GM23338 (cell line): ENCODE measurements around the gene LRRFIP1. TPM values are rescaled to one million over a fixed set of nuclear protein-coding genes. Genes with fewer than 3 reads are reported as not detected.

Experiments
- ATAC-seq: fragments of 200-7000 bp; cut with Tn5 transposase; 3 replicates; pipeline ENCODE4 v1.9.1; 2020
- DNase-seq: peaks from one replicate; pipeline ENCODE4 v3.0.0-alpha.2; 2015; ENCODE audit warnings: low spot score
- H2AFZ ChIP-seq: fragments of 200-600 bp; sonication (generic); 2 replicates; pipeline ENCODE4 v1.8.0; 2016; ENCODE audit warnings: antibody characterized with exemption, mild to moderate bottlenecking, moderate library complexity
- H3F3A ChIP-seq: fragments of 200-600 bp; sonication (generic); replicated peaks from 2 replicates; pipeline ENCODE4 v1.8.0; 2017; ENCODE audit warnings: antibody characterized with exemption, mixed run types, low read depth
- H3K27ac ChIP-seq: fragments of 200-600 bp; sonication (generic); 2 replicates; pipeline ENCODE4 v1.6.1; 2016; ENCODE audit warnings: low read depth
- H3K27me3 ChIP-seq: fragments of 200-600 bp; sonication (generic); 2 replicates; pipeline ENCODE4 v1.8.0; 2016; ENCODE audit warnings: mild to moderate bottlenecking, mixed run types, moderate library complexity; ENCODE audit not compliant: insufficient read depth
- H3K36me3 ChIP-seq: fragments of 200-600 bp; sonication (generic); 2 replicates; pipeline ENCODE4 v1.8.0; 2016; ENCODE audit warnings: mild to moderate bottlenecking; ENCODE audit not compliant: insufficient read depth
- H3K4me1 ChIP-seq: fragments of 200-600 bp; sonication (generic); 2 replicates; pipeline ENCODE4 v1.8.0; 2016; ENCODE audit warnings: mild to moderate bottlenecking, moderate library complexity; ENCODE audit not compliant: insufficient read depth
- H3K4me2 ChIP-seq: fragments of 200-600 bp; sonication (generic); 2 replicates; pipeline ENCODE4 v1.7.1; 2017; ENCODE audit warnings: mixed run types
- H3K4me3 ChIP-seq: fragments of 200-600 bp; sonication (generic); 2 replicates; pipeline ENCODE4 v1.6.1; 2016; ENCODE audit warnings: mixed run types
- H3K79me2 ChIP-seq: fragments of 200-600 bp; sonication (generic); replicated peaks from 2 replicates; pipeline ENCODE4 v1.8.0; 2017; ENCODE audit warnings: mild to moderate bottlenecking; ENCODE audit not compliant: insufficient read depth
- H3K9me2 ChIP-seq: fragments of 200-600 bp; sonication (generic); 2 replicates; pipeline ENCODE4 v1.8.0; 2017; ENCODE audit not compliant: insufficient read depth
- H4K20me1 ChIP-seq: fragments of 200-600 bp; sonication (generic); replicated peaks from 2 replicates; pipeline ENCODE4 v1.8.0; 2017; ENCODE audit warnings: mild to moderate bottlenecking; ENCODE audit not compliant: insufficient read depth
- H3K27ac Mint-ChIP-seq: 2 replicates; pipeline ENCODE4 v1.8.0; 2020; ENCODE audit warnings: inconsistent platforms, mild to moderate bottlenecking, moderate library complexity, mixed read lengths
- H3K27me3 Mint-ChIP-seq: 3 replicates; pipeline ENCODE4 v1.8.0; 2022; ENCODE audit warnings: low read depth, mild to moderate bottlenecking, moderate library complexity, mixed read lengths, inconsistent platforms; ENCODE audit not compliant: insufficient read depth, poor library complexity
- H3K36me3 Mint-ChIP-seq: 3 replicates; pipeline ENCODE4 v1.8.0; 2021; ENCODE audit warnings: low read depth, mild to moderate bottlenecking, inconsistent platforms, moderate library complexity, mixed read lengths
- H3K4me1 Mint-ChIP-seq: 3 replicates; pipeline ENCODE4 v1.8.0; 2020; ENCODE audit warnings: mild to moderate bottlenecking, inconsistent platforms, mixed read lengths
- H3K4me3 Mint-ChIP-seq: 3 replicates; pipeline ENCODE4 v1.8.0; 2021; ENCODE audit warnings: moderate library complexity, mild to moderate bottlenecking, inconsistent platforms, mixed read lengths
- H3K9me3 Mint-ChIP-seq: 3 replicates; pipeline ENCODE4 v1.8.0; 2020; ENCODE audit warnings: moderate library complexity, mild to moderate bottlenecking, inconsistent platforms, mixed read lengths
- CREB1 ChIP-seq: fragments of 250-450 bp; sonication (Bioruptor Pico); IDR thresholded peaks from 2 replicates; pipeline ENCODE4 v1.5.0; 2020; ENCODE audit warnings: low read depth, mild to moderate bottlenecking, moderate library complexity
- CTCF ChIP-seq, 2 experiments: fragments of 200-600 bp in 1 of 2; sonication (generic) in 1 of 2; conservative IDR thresholded peaks; 2 replicates each; pipeline versions ENCODE4 v1.5.1 to v1.6.1; 2016 to 2017; ENCODE audit warnings: antibody characterized with exemption in 2 of 2, low read depth in 2 of 2, mild to moderate bottlenecking in 2 of 2, moderate library complexity in 1 of 2
- ETS1 ChIP-seq: IDR thresholded peaks from 2 replicates; pipeline ENCODE4 v1.6.1; 2016; ENCODE audit warnings: antibody characterized with exemption
- EZH2 ChIP-seq: fragments of 200-600 bp; sonication (generic); IDR thresholded peaks from one replicate; pipeline ENCODE4 v1.8.0; 2017; ENCODE audit warnings: antibody characterized with exemption, mild to moderate bottlenecking, low read depth; ENCODE audit not compliant: unreplicated experiment
- EZH2phosphoT487 ChIP-seq: fragments of 200-600 bp; sonication (generic); IDR thresholded peaks from one replicate; pipeline ENCODE4 v1.8.1; 2018; ENCODE audit warnings: antibody characterized with exemption; ENCODE audit not compliant: unreplicated experiment
- JUNB ChIP-seq: IDR thresholded peaks from one replicate; pipeline ENCODE4 v1.6.1; 2016; ENCODE audit warnings: antibody characterized with exemption; ENCODE audit not compliant: unreplicated experiment
- NANOG ChIP-seq: IDR thresholded peaks from 2 replicates; pipeline ENCODE4 v1.6.1; 2016; ENCODE audit warnings: antibody characterized with exemption, borderline replicate concordance
- POLR2AphosphoS5 ChIP-seq: IDR thresholded peaks from 2 replicates; pipeline ENCODE4 v1.6.1; 2016; ENCODE audit warnings: antibody characterized with exemption, low read depth
- STAT1 ChIP-seq: IDR thresholded peaks from one replicate; pipeline ENCODE4 v1.6.1; 2016; ENCODE audit warnings: antibody characterized with exemption; ENCODE audit not compliant: unreplicated experiment
- ZNF114 ChIP-seq: fragments of 250-450 bp; sonication (Bioruptor Pico); IDR thresholded peaks from 2 replicates; pipeline ENCODE4 v1.5.0; 2020; ENCODE audit warnings: mild to moderate bottlenecking, moderate library complexity
- ZNF331 ChIP-seq: fragments of 250-450 bp; sonication (Bioruptor Pico); IDR thresholded peaks from 2 replicates; pipeline ENCODE4 v1.5.0; 2020; ENCODE audit warnings: low read depth, mild to moderate bottlenecking, moderate library complexity
- ZNF462 ChIP-seq: fragments of 250-450 bp; sonication (Bioruptor Pico); IDR thresholded peaks from 2 replicates; pipeline ENCODE4 v1.5.0; 2020; ENCODE audit warnings: mild to moderate bottlenecking, moderate library complexity
- polyA plus RNA-seq: library from polyadenylated mRNA; unstranded; fragments of >200 nt; fragmentation: Nextera tagmentation; extraction: Ambion mirVana; gene quantifications from 2 replicates; pipeline ENCODE4 v1.2.1, GENCODE V29; 2016
- total RNA-seq: library from RNA; depleted of rRNA; stranded (reverse); fragments of >200 nt; shearing (Covaris generic); gene quantifications from 2 replicates; pipeline ENCODE4 v1.2.3, GENCODE V29; 2014

LRRFIP1 gene
- total and polyA plus RNA-seq, 2 experiments from 2014 or later: 59.6 to 178 TPM

GRCh38 chr2:237643582-237644380, 16.4 kb downstream of the LRRFIP1 start:
- H3K4me3 Mint-ChIP-seq: no peak overlapping the region
- Histone ChIP-seq H3K27me3 (peaks cover 9% of the 10 kb centered on the region), H3F3A (no peaks in the 10 kb centered on the region), H3K4me1 (no peaks in the 10 kb centered on the region), H3K4me3 (no peak overlapping the region), H4K20me1 (peaks cover under 1% of the 10 kb centered on the region; the same call in 1 of the 2 replicates), H2AFZ (no peak overlapping the region), H3K36me3 (0 out of 2 replicates have a peak, but pooled peaks cover 4% of the 10 kb centered on the region), H3K79me2 (0 out of 2 replicates have a peak, but pooled peaks cover 11% of the 10 kb centered on the region), H3K27ac (no peak overlapping the region), H3K4me2 (no peak overlapping the region), H3K9me2 (no peaks in the 10 kb centered on the region; the same call in 1 of the 2 replicates)
- ATAC-seq (no peak), DNase-seq (no peak)
- peaks cover 4% of the 10 kb centered on the region; the same call in 1 of the 3 replicates for H3K9me3 Mint-ChIP-seq
- H3K27ac Mint-ChIP-seq: no peak overlapping the region
- H3K27me3 Mint-ChIP-seq: peaks cover 4% of the 10 kb centered on the region
- H3K4me1 Mint-ChIP-seq: no peaks in the 10 kb centered on the region; the same call in 2 of the 3 replicates
- TF ChIP-seq ZNF331 (CRISPR knock-in tag): no peak
- TF ChIP-seq ZNF462: no peak
- TF ChIP-seq CTCF (conservative IDR thresholded peaks at IDR 0.05; ENCODE audit: low read depth in 2 of 2): no peak
- TF ChIP-seq CREB1: no peak
- no peak for TF ChIP-seq JUNB
- no peak for TF ChIP-seq EZH2
- TF ChIP-seq EZH2phosphoT487: no peak
- TF ChIP-seq STAT1: no peak
- no peak for TF ChIP-seq POLR2AphosphoS5
- no peak for TF ChIP-seq NANOG
- TF ChIP-seq ETS1: no peak
- TF ChIP-seq ZNF114 (CRISPR knock-in tag): no peak
- H3K36me3 Mint-ChIP-seq: peaks cover 16% of the 10 kb centered on the region; the same call in 2 of the 3 replicates
